Hypothalamus (tissue), 51 donors: ENCODE measurements around the gene HDHD2.
A peak's percentile ranks its signal among the peaks of the same experiment; 100 is the strongest.

Source experiments
- DNase-seq, 51 donors: peaks; one replicate each; lab custom pipeline; 2025; lab: John Stamatoyannopoulos, UW

Gene HDHD2

GRCh38 chr18:47149457-47150028 is 757 bp downstream of the HDHD2 start:
- peak in 4 of 51 donors; percentile 10 to 60 (median 14) for DNase-seq

GRCh38 chr18:47146206-47146605 is 4.1 kb downstream of the HDHD2 start:
- DNase-seq, result no peak

GRCh38 chr18:47143899-47144485 is 6.3 kb downstream of the HDHD2 start:
- no peak for DNase-seq

- no peak for DNase-seq
Measured at GRCh38 chr18:47143153-47143552, 7.1 kb downstream of the HDHD2 start.

- no peak for DNase-seq
Measured at GRCh38 chr18:47141289-47141688, 9.0 kb downstream of the HDHD2 start.

GRCh38 chr18:47121146-47121545 is 29.2 kb downstream of the HDHD2 start:
- no peak for DNase-seq

GRCh38 chr18:47120428-47120827 is 29.9 kb downstream of the HDHD2 start:
- no peak for DNase-seq

- no peak for DNase-seq
Measured at GRCh38 chr18:47118981-47119380, 31.3 kb downstream of the HDHD2 start.

GRCh38 chr18:47115205-47115604 is 35.1 kb downstream of the HDHD2 start:
- no peak for DNase-seq

- no peak for DNase-seq
Measured at GRCh38 chr18:47113796-47114540, 36.3 kb downstream of the HDHD2 start.

- no peak for DNase-seq
Measured at GRCh38 chr18:47110492-47111274, 39.6 kb downstream of the HDHD2 start.

- no peak for DNase-seq
Measured at GRCh38 chr18:47109720-47110119, 40.6 kb downstream of the HDHD2 start.

GRCh38 chr18:47108998-47109405 is 41.3 kb downstream of the HDHD2 start:
- DNase-seq, result no peak

GRCh38 chr18:47108373-47108772 is 41.9 kb downstream of the HDHD2 start:
- no peak for DNase-seq

GRCh38 chr18:47100212-47100831 is 50.0 kb downstream of the HDHD2 start:
- DNase-seq, result peak in 35 of 51 donors; percentile 1 to 68 (median 19)

- no peak for DNase-seq
Measured at GRCh38 chr18:47095810-47096209, 54.5 kb downstream of the HDHD2 start.

- peak in 1 of 51 donors; percentile 17 for DNase-seq
Measured at GRCh38 chr18:47087676-47088075, 62.6 kb downstream of the HDHD2 start.

GRCh38 chr18:47081578-47081977 is 68.7 kb downstream of the HDHD2 start:
- no peak for DNase-seq

- no peak for DNase-seq
Measured at GRCh38 chr18:47080872-47081271, 69.4 kb downstream of the HDHD2 start.

- peak in 7 of 51 donors; percentile 2 to 22 (median 4) for DNase-seq
Measured at GRCh38 chr18:47077111-47077510, 73.2 kb downstream of the HDHD2 start.
